ENCODE measurements around the gene UGT2A1.

- no peak for TF ChIP-seq TSHZ2 (CRISPR knock-in tag; IDR thresholded peaks at IDR 0.05)
- TF ChIP-seq CREB5 (CRISPR knock-in tag; IDR thresholded peaks at IDR 0.05; ENCODE audit: low read depth) = no peak
- TF ChIP-seq ZNF565 (CRISPR knock-in tag; conservative IDR thresholded peaks at IDR 0.05; ENCODE audit: low read depth) = no peak
- TF ChIP-seq PATZ1 (CRISPR knock-in tag; IDR thresholded peaks at IDR 0.05; ENCODE audit: borderline replicate concordance) = no peak
- no peak for TF ChIP-seq RARB (CRISPR knock-in tag; IDR thresholded peaks at IDR 0.05)
- no peak for TF ChIP-seq TOX (CRISPR knock-in tag; IDR thresholded peaks at IDR 0.05; ENCODE audit: borderline replicate concordance)
- no peak for TF ChIP-seq POU6F1 (CRISPR knock-in tag; IDR thresholded peaks at IDR 0.05; ENCODE audit: borderline replicate concordance, low read depth)
Observed at GRCh38 chr4:69649629-69650028, 3.4 kb downstream of the UGT2A1 start.

Data from SK-N-SH treated with all-trans-retinoic acid at 6 μM for 48 hours (cell line).